HEK293 (cell line): ENCODE results near the gene SGIP1.

ENCODE experiments used
- CTCF ChIA-PET: fragments of 350-600 bp; formaldehyde crosslinking; extraction: SDS; loops from one replicate; lab custom pipeline; 2021; ENCODE audit warnings: antibody characterized with exemption; lab: Yijun Ruan, JAX
- POLR2A ChIA-PET: fragments of 300-600 bp; formaldehyde crosslinking; extraction: SDS; loops from one replicate; lab custom pipeline; 2020; ENCODE audit warnings: antibody characterized with exemption, inconsistent platforms; lab: Yijun Ruan, JAX
- H3K27ac ChIP-seq: fragments of 200-500 bp; sonication (Bioruptor generic); 2 replicates; pipeline ENCODE4 v1.5.1; 2014; ENCODE audit warnings: low read depth, low read length, control low read depth, inconsistent platforms; ENCODE audit errors: extremely low read depth
- H3K36me3 ChIP-seq, 2 experiments: fragments of 200-500 bp in 1 of 2; sonication (Bioruptor generic) in 1 of 2; 1 replicate in 1 of 2; 2 replicates in 1 of 2; pipeline ENCODE4 v1.5.1; 2014 to 2017; ENCODE audit warnings: inconsistent platforms in 2 of 2, low read length in 2 of 2; ENCODE audit not compliant: control insufficient read depth in 2 of 2, insufficient read depth in 1 of 2
- H3K4me1 ChIP-seq: fragments of 200-500 bp; sonication (Bioruptor generic); 2 replicates; pipeline ENCODE4 v1.5.1; 2014; ENCODE audit warnings: mild to moderate bottlenecking, low read length, inconsistent platforms; ENCODE audit not compliant: control insufficient read depth, insufficient read depth
- H3K4me3 ChIP-seq: 2 replicates; pipeline ENCODE4 v1.5.1; 2011; ENCODE audit warnings: low read depth, mild to moderate bottlenecking, control low read depth, low read length, moderate library complexity
- H3K9me3 ChIP-seq: fragments of 200-500 bp; sonication (Bioruptor generic); 2 replicates; pipeline ENCODE4 v1.5.1; 2014; ENCODE audit warnings: low read depth, low read length, inconsistent platforms; ENCODE audit not compliant: control insufficient read depth, insufficient read depth
- OSR2 ChIP-seq: fragments of 450-650 bp; formaldehyde crosslinking; IDR thresholded peaks from 2 replicates; pipeline ENCODE4 v1.5.1; 2016; ENCODE audit warnings: missing biosample characterization, missing genetic modification characterization
- ZNF37A ChIP-seq: fragments of 450-650 bp; IDR thresholded peaks from 2 replicates; pipeline ENCODE4 v1.5.1; 2018; ENCODE audit warnings: missing biosample characterization, missing genetic modification characterization
- ZNF423 ChIP-seq: fragments of 450-650 bp; formaldehyde crosslinking; IDR thresholded peaks from 2 replicates; pipeline ENCODE4 v1.5.1; 2016; ENCODE audit warnings: missing biosample characterization, missing genetic modification characterization
- ZNF544 ChIP-seq: fragments of 450-650 bp; formaldehyde crosslinking; IDR thresholded peaks from 2 replicates; pipeline ENCODE4 v1.5.0; 2017; ENCODE audit warnings: missing biosample characterization, missing genetic modification characterization
- ZNF623 ChIP-seq: fragments of 450-650 bp; formaldehyde crosslinking; IDR thresholded peaks from 2 replicates; pipeline ENCODE4 v1.5.1; 2016; ENCODE audit warnings: missing biosample characterization, missing genetic modification characterization
- ZNF654 ChIP-seq: fragments of 450-650 bp; formaldehyde crosslinking; IDR thresholded peaks from 2 replicates; pipeline ENCODE4 v1.5.1; 2016; ENCODE audit warnings: low read depth, missing biosample characterization, missing genetic modification characterization
- ZNF837 ChIP-seq: fragments of 450-650 bp; formaldehyde crosslinking; IDR thresholded peaks from 2 replicates; pipeline ENCODE4 v1.5.1; 2016; ENCODE audit warnings: missing biosample characterization, missing genetic modification characterization
- ZSCAN16 ChIP-seq: fragments of 450-650 bp; formaldehyde crosslinking; IDR thresholded peaks from 2 replicates; pipeline ENCODE4 v1.5.1; 2016; ENCODE audit warnings: missing biosample characterization, missing genetic modification characterization
- ZSCAN30 ChIP-seq: fragments of 450-650 bp; IDR thresholded peaks from 2 replicates; pipeline ENCODE4 v1.5.1; 2018; ENCODE audit warnings: missing biosample characterization, mild to moderate bottlenecking, missing genetic modification characterization, moderate library complexity
- TF ChIP-seq, protein P1 (sequence below): fragments of 450-650 bp; formaldehyde crosslinking; IDR thresholded peaks from 2 replicates; pipeline ENCODE4 v1.5.1; 2017; ENCODE audit warnings: missing biosample characterization, missing genetic modification characterization
- TF ChIP-seq, protein P2 (sequence below): fragments of 450-650 bp; formaldehyde crosslinking; IDR thresholded peaks from 2 replicates; pipeline ENCODE4 v1.5.1; 2016; ENCODE audit warnings: missing biosample characterization, missing genetic modification characterization
- TF ChIP-seq, protein P3 (sequence below): IDR thresholded peaks from 2 replicates; pipeline ENCODE4 v1.6.1; 2011; ENCODE audit warnings: mild to moderate bottlenecking, low read depth, low read length, borderline replicate concordance
- TF ChIP-seq, protein P4 (sequence below): fragments of 450-650 bp; formaldehyde crosslinking; IDR thresholded peaks from 2 replicates; pipeline ENCODE4 v1.5.1; 2017; ENCODE audit warnings: missing biosample characterization, missing genetic modification characterization
- TF ChIP-seq, protein P5 (sequence below): fragments of 450-650 bp; formaldehyde crosslinking; IDR thresholded peaks from 2 replicates; pipeline ENCODE4 v1.5.1; 2016; ENCODE audit warnings: missing biosample characterization, missing genetic modification characterization, borderline replicate concordance

The SGIP1 gene

DNA sequence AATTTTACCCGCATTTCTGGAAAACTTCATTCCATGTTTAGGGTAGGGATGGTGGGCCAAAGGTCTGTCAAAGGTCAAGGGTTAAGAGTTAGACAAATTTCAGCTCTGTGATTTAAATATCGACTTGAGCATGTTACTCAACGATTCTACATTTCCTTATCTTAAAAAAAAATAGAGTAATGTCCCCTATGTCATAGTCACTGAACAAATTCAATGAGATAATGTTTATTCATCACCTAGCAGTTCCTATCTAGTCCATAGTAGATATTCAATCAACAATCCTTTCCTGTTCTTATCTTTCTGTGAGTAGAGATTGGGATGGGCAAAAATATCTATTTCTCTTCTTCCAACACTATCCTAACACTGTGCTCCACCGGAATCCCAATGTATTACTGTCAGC lies 217.2 kb downstream of the SGIP1 start (continued):
- TF ChIP-seq, protein P1, sequence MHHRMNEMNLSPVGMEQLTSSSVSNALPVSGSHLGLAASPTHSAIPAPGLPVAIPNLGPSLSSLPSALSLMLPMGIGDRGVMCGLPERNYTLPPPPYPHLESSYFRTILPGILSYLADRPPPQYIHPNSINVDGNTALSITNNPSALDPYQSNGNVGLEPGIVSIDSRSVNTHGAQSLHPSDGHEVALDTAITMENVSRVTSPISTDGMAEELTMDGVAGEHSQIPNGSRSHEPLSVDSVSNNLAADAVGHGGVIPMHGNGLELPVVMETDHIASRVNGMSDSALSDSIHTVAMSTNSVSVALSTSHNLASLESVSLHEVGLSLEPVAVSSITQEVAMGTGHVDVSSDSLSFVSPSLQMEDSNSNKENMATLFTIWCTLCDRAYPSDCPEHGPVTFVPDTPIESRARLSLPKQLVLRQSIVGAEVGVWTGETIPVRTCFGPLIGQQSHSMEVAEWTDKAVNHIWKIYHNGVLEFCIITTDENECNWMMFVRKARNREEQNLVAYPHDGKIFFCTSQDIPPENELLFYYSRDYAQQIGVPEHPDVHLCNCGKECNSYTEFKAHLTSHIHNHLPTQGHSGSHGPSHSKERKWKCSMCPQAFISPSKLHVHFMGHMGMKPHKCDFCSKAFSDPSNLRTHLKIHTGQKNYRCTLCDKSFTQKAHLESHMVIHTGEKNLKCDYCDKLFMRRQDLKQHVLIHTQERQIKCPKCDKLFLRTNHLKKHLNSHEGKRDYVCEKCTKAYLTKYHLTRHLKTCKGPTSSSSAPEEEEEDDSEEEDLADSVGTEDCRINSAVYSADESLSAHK (tag by site-specific recombination) = no peak
- TF ChIP-seq ZNF837 (tag by site-specific recombination) = no peak

DNA sequence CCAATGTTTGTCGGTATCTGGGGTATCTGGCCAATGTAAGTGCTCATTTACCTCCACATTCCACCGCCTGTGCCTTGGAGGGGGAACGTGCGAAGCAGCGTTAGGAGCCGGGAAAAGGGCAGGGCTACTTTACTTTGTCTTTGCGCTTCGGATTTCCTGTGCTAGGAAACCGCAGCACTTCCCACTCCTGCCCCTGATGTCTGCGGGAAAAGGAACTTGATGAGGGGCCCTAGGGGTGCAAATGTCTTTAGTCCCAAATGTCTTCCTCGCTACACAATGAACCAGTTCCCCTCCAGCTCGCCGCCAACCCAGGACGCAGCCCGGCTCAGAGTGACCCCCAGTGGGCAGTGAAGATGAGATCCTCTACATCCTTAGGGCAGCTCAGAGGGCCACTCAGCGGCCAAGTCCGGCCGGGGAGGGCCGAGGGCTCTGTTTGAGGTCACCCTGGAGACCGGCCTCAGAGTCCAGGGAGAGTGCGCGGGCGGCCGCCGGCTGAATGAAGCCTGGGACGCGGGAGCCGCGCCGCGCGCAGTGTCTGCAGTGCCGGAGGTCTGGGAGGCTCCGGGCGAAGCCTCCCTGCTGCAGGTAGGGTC lies 218.1 kb downstream of the SGIP1 start, which contains the start of gene DYNLT5:
DYNLT5 (plus strand) TSS at position 460 of the 593 bp plus-strand sequence. CDS start 2,200 bp downstream, outside the sequence.
- Histone ChIP-seq H3K9me3 (no peaks in the 10 kb centered on the region), H3K36me3 (no peaks in the 10 kb centered on the region), H3K4me3 (no peak within 1 kb of the TSS), H3K4me1 (no peaks in the 10 kb centered on the region), H3K27ac (no peak within 1 kb of the TSS)
- CTCF ChIA-PET = no interaction called here
- no peak for TF ChIP-seq OSR2 (tag by site-specific recombination)
- TF ChIP-seq ZNF544 (tag by site-specific recombination) = no peak
- TF ChIP-seq ZSCAN30 (tag by site-specific recombination) = no peak
- TF ChIP-seq, protein P2, sequence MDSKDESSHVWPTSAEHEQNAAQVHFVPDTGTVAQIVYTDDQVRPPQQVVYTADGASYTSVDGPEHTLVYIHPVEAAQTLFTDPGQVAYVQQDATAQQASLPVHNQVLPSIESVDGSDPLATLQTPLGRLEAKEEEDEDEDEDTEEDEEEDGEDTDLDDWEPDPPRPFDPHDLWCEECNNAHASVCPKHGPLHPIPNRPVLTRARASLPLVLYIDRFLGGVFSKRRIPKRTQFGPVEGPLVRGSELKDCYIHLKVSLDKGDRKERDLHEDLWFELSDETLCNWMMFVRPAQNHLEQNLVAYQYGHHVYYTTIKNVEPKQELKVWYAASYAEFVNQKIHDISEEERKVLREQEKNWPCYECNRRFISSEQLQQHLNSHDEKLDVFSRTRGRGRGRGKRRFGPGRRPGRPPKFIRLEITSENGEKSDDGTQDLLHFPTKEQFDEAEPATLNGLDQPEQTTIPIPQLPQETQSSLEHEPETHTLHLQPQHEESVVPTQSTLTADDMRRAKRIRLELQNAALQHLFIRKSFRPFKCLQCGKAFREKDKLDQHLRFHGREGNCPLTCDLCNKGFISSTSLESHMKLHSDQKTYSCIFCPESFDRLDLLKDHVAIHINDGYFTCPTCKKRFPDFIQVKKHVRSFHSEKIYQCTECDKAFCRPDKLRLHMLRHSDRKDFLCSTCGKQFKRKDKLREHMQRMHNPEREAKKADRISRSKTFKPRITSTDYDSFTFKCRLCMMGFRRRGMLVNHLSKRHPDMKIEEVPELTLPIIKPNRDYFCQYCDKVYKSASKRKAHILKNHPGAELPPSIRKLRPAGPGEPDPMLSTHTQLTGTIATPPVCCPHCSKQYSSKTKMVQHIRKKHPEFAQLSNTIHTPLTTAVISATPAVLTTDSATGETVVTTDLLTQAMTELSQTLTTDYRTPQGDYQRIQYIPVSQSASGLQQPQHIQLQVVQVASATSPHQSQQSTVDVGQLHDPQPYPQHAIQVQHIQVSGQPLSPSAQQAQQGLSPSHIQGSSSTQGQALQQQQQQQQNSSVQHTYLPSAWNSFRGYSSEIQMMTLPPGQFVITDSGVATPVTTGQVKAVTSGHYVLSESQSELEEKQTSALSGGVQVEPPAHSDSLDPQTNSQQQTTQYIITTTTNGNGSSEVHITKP (tag by site-specific recombination) = no peak
- TF ChIP-seq ZNF623 (tag by site-specific recombination) = no peak
- no peak for TF ChIP-seq ZNF423 (tag by site-specific recombination)
- TF ChIP-seq, protein P3, sequence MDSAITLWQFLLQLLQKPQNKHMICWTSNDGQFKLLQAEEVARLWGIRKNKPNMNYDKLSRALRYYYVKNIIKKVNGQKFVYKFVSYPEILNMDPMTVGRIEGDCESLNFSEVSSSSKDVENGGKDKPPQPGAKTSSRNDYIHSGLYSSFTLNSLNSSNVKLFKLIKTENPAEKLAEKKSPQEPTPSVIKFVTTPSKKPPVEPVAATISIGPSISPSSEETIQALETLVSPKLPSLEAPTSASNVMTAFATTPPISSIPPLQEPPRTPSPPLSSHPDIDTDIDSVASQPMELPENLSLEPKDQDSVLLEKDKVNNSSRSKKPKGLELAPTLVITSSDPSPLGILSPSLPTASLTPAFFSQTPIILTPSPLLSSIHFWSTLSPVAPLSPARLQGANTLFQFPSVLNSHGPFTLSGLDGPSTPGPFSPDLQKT = no peak
- TF ChIP-seq ZSCAN16 (tag by site-specific recombination) = no peak
- no peak for TF ChIP-seq ZNF654 (tag by site-specific recombination)
- TF ChIP-seq ZNF37A (tag by site-specific recombination) = no peak
- TF ChIP-seq, protein P4, sequence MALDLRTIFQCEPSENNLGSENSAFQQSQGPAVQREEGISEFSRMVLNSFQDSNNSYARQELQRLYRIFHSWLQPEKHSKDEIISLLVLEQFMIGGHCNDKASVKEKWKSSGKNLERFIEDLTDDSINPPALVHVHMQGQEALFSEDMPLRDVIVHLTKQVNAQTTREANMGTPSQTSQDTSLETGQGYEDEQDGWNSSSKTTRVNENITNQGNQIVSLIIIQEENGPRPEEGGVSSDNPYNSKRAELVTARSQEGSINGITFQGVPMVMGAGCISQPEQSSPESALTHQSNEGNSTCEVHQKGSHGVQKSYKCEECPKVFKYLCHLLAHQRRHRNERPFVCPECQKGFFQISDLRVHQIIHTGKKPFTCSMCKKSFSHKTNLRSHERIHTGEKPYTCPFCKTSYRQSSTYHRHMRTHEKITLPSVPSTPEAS (tag by site-specific recombination) = no peak
- TF ChIP-seq, protein P5, sequence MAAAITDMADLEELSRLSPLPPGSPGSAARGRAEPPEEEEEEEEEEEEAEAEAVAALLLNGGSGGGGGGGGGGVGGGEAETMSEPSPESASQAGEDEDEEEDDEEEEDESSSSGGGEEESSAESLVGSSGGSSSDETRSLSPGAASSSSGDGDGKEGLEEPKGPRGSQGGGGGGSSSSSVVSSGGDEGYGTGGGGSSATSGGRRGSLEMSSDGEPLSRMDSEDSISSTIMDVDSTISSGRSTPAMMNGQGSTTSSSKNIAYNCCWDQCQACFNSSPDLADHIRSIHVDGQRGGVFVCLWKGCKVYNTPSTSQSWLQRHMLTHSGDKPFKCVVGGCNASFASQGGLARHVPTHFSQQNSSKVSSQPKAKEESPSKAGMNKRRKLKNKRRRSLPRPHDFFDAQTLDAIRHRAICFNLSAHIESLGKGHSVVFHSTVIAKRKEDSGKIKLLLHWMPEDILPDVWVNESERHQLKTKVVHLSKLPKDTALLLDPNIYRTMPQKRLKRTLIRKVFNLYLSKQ (tag by site-specific recombination) = no peak
- POLR2A ChIA-PET = no interaction called here
